Measurements from ENCODE around the gene AFF4.

Gene AFF4

DNA sequence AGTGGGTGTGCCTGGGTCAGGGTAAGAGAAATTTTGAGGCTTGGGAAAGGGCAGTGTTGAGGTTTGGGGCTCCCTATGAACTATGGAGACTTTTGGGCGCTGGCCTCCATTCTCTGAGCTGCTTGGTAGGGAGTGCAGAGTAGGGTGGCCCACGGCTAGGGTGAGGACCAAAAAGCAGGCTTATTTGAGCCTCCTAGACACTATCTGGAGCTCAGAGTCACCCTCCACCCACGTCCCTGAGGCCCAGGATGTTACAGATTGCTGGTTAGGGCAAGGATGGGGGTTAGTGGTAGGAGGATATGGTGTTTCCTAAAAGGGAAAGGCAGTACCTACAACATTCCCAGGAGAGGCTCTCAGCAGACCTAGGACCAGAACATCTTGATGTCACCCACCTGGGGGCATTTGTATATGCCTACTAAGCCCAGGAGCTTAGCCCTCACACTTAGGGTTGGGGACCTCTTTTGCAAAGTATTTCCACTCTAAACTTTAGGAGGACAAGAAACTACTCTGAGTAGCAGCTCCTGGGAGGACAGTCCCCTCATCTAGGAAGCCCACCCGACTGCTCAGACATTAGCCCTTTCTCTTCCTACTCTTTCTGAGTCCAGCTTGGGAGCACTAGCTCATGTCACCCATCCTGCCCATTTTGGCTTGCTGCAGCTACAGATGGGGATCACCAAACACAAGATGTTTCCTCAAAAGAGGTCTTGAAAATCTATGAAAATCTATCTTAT lies 135.3 kb downstream of the AFF4 start:
- no peak for DNase-seq (ENCODE audit: low read depth)

DNA sequence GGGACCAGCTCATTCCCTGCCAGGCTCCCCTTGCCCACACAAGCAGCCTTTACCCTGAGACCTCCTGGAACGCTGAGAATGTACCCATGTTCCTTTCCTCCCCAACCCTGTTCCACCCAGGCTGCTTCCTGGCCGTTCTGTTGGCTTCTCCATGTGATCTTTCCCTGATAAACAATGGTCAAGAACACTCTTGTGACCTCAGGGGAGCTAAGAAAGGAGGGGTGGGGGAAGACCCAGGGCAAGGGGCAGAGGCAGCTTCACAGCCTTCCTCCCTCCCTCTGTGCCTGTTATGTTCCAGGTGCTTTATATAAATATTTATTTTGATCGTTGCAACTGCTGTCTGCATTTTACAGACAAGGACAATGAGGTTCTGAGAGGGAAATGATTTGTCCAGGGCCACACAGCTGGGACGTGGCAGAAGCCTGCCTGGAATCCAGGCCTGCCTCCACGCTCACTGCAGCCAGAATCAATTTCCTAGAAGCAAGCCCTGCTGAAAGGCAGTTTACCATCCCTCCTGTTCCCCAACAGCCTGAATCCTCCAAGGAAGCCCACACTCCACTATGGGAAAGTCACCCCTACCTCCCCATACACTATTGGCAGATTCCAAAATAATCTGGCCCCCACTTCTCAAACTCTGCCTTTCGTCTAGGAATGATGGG lies 136.9 kb downstream of the AFF4 start:
- no peak for DNase-seq (ENCODE audit: low read depth)

DNA sequence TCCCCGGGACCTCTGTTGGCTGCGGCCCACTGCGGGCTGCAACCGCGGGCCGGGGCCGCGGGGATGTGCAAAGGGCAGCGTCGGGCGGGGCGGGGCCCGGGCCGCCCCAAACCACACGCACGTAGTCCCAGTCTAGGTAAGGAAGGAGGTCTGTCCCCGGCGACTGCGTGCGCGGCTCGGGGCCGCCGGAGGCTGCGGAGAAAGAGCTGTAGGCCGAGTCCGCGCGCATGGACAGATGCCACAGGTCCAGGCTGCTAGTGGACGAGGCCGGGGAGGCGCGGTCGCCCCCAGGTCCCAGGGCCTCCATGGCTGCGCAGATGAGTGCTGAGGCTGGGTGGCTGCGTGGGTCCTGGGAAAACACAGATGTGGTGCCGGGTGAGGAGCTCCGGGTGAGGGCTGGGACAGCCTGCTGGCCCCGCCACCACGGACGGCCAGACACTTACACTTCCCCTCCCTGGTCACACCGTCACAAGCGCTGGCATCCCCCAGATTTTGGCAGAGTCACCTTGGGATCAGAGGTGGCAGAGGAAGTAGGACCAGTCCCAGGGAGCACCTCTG lies 137.5 kb downstream of the AFF4 start:
- no peak for DNase-seq (ENCODE audit: low read depth)

Data from amniotic epithelial cell (primary cell).